CD4-positive, alpha-beta T cell (primary cell): Measurements from ENCODE around the gene TBC1D24. TPM values are rescaled to one million over a fixed set of nuclear protein-coding genes. Genes with fewer than 3 reads are reported as not detected.

Source experiments
- ATAC-seq: fragments of 200-7000 bp; cut with Tn5 transposase; one replicate; pipeline ENCODE4 v1.10.0; 2022; ENCODE audit warnings: mild to moderate bottlenecking; ENCODE audit not compliant: poor library complexity
- CTCF ChIA-PET: fragments of 350-600 bp; sonication (Branson Sonifier 250); formaldehyde crosslinking; loops from one replicate; lab custom pipeline; 2021; ENCODE audit warnings: antibody characterized with exemption, inconsistent platforms; lab: Charles Lee
- POLR2A ChIA-PET: fragments of 350-600 bp; sonication (Branson Sonifier 250); formaldehyde crosslinking; loops from one replicate; lab custom pipeline; 2021; ENCODE audit warnings: antibody characterized with exemption, inconsistent platforms; lab: Charles Lee
- DNase-seq, 14 experiments: peaks; one replicate each; pipeline ENCODE4 v3.0.0-alpha.2; 2013 to 2020; ENCODE audit warnings: mixed read lengths in 2 of 14
- H3K27ac ChIP-seq, 2 donors: one replicate each; pipeline versions ENCODE4 v1.5.1 to v1.7.0; 2013; ENCODE audit warnings: low read length in 2 of 2, low read depth in 1 of 2, mild to moderate bottlenecking in 1 of 2
- H3K27me3 ChIP-seq, 2 experiments: 1 replicate in 1 of 2; 2 replicates in 1 of 2; pipeline versions ENCODE4 v1.6.1 to v1.7.0; 2013; ENCODE audit warnings: low read length in 2 of 2, control low read depth in 1 of 2, mild to moderate bottlenecking in 1 of 2, moderate library complexity in 1 of 2; ENCODE audit not compliant: insufficient read depth in 2 of 2, control insufficient read depth in 1 of 2
- H3K36me3 ChIP-seq: one replicate; pipeline ENCODE4 v1.6.1; 2013; ENCODE audit warnings: low read length, control low read depth; ENCODE audit not compliant: insufficient read depth
- H3K4me1 ChIP-seq: one replicate; pipeline ENCODE4 v1.6.1; 2013; ENCODE audit warnings: low read length, control low read depth; ENCODE audit not compliant: insufficient read depth
- H3K4me3 ChIP-seq: one replicate; pipeline ENCODE4 v1.5.1; 2013; ENCODE audit warnings: mild to moderate bottlenecking, low read length, moderate library complexity
- H3K9me3 ChIP-seq, 2 experiments: 1 replicate in 1 of 2; 2 replicates in 1 of 2; pipeline versions ENCODE4 v1.6.1 to v1.7.0; 2013; ENCODE audit warnings: low read length in 2 of 2, mild to moderate bottlenecking in 2 of 2, control low read depth in 1 of 2, moderate library complexity in 1 of 2; ENCODE audit not compliant: control insufficient read depth in 1 of 2, insufficient read depth in 1 of 2
- H3K27ac Mint-ChIP-seq: one replicate; pipeline ENCODE4 v1.8.0; 2020; ENCODE audit warnings: mixed read lengths
- H3K27me3 Mint-ChIP-seq: one replicate; pipeline ENCODE4 v1.8.0; 2021; ENCODE audit warnings: mixed read lengths
- H3K36me3 Mint-ChIP-seq: one replicate; pipeline ENCODE4 v1.8.0; 2021; ENCODE audit warnings: low read depth, mixed read lengths
- H3K4me1 Mint-ChIP-seq: one replicate; pipeline ENCODE4 v1.8.0; 2021; ENCODE audit warnings: low read depth, mixed read lengths
- H3K4me3 Mint-ChIP-seq: one replicate; pipeline ENCODE4 v1.8.0; 2020; ENCODE audit warnings: mild to moderate bottlenecking, mixed read lengths
- H3K9me3 Mint-ChIP-seq: one replicate; pipeline ENCODE4 v1.8.0; 2020; ENCODE audit warnings: mixed read lengths
- intact Hi-C, 2 experiments: fragments of 100-400 bp; cut with DNase I in 1 of 2; cut with micrococcal nuclease in 1 of 2; formaldehyde crosslinking; loops; one replicate each; pipeline versions ENCODE4 v1.15.1 to v1.9.0; 2023 to 2025; cut with DNase I, micrococcal nuclease
- total RNA-seq, 174 experiments: library from RNA in 2 of 174; stranded (reverse) in 2 of 174; gene quantifications; one replicate each; pipeline ENCODE4 v1.2.3 and lab custom pipeline; 2021 to 2026
- TF ChIP-seq, protein P1 (sequence below): fragments of 200-600 bp; IDR thresholded peaks from one replicate; pipeline ENCODE4 v1.8.0; 2022; ENCODE audit warnings: antibody characterized with exemption, mild to moderate bottlenecking

TBC1D24 gene
- total RNA-seq, 2 experiments from 2014 or later = 1.2 to 2.1 TPM

DNA sequence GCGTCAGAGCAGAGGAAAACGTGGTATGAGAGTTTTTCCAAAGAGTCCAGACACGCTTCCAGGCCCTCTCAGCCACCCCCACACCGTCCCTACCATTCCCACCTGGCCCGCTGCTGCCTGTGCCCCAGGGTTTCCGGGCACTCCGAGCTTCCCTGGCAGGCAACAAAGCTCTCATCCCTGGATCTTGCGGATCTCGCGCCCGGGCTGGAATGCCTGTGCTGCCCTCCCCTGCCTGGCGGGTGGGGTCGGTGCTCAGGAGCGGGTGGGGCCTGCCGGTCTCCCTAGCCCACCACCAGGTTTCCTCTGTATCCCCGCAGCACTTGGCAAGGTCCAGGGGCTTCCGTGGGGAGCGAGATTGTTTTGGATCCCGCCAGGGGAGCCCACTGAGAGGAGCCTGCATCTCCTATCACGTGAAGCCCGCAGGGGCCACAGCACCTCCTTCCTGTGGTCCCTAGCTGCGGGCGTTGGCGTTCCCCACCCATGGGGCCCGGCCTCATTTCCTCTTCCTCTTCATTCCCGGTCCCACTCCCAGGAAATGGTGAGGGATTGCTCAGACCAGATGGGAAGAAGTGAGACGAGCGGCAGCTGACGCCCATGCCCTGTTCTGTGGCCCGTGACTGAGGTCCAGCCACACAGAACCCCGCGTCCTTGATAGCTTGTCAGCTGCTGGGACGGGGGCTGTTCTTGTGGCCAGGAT lies 11.0 kb downstream of the TBC1D24 start:
- Histone ChIP-seq H3K36me3 (no peaks in the 10 kb centered on the region), H3K27me3 (no peaks in the 10 kb centered on the region), H3K27ac (no peak overlapping the region), H3K4me3 (no peak overlapping the region), H3K4me1 (peaks cover 17% of the 10 kb centered on the region), H3K9me3 (no peaks in the 10 kb centered on the region)
- peak in 1 of 14 experiments; percentile 23 for DNase-seq
- Mint-ChIP-seq H3K27ac (no peak overlapping the region), H3K9me3 (no peaks in the 10 kb centered on the region), H3K4me3 (no peak overlapping the region), H3K36me3 (no peaks in the 10 kb centered on the region), H3K4me1 (peaks cover 12% of the 10 kb centered on the region), H3K27me3 (no peaks in the 10 kb centered on the region)
- ChIA-PET POLR2A (interaction anchor here (1.0 to 1.1 kb wide), 2 partner anchors 51 to 216 kb away, joined by 3 read pairs; partner anchors contain the start of gene PDPK1), CTCF (interaction anchor here (1.2 to 1.7 kb wide), 2 partner anchors 15 to 146 kb away, joined by 4 to 7 read pairs; partner anchors contain the start of gene ABCA3)
- intact Hi-C loops = loop anchor here (5.0 kb wide), 4 partner anchors 54 to 459 kb away; partner anchors contain the start of genes CASKIN1 (in 1 of the 2), CCNF (in 1 of the 2) and NHERF2 (in 1 of the 2)
- TF ChIP-seq, protein P1, sequence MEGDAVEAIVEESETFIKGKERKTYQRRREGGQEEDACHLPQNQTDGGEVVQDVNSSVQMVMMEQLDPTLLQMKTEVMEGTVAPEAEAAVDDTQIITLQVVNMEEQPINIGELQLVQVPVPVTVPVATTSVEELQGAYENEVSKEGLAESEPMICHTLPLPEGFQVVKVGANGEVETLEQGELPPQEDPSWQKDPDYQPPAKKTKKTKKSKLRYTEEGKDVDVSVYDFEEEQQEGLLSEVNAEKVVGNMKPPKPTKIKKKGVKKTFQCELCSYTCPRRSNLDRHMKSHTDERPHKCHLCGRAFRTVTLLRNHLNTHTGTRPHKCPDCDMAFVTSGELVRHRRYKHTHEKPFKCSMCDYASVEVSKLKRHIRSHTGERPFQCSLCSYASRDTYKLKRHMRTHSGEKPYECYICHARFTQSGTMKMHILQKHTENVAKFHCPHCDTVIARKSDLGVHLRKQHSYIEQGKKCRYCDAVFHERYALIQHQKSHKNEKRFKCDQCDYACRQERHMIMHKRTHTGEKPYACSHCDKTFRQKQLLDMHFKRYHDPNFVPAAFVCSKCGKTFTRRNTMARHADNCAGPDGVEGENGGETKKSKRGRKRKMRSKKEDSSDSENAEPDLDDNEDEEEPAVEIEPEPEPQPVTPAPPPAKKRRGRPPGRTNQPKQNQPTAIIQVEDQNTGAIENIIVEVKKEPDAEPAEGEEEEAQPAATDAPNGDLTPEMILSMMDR = no peak
- ATAC-seq = no peak

DNA sequence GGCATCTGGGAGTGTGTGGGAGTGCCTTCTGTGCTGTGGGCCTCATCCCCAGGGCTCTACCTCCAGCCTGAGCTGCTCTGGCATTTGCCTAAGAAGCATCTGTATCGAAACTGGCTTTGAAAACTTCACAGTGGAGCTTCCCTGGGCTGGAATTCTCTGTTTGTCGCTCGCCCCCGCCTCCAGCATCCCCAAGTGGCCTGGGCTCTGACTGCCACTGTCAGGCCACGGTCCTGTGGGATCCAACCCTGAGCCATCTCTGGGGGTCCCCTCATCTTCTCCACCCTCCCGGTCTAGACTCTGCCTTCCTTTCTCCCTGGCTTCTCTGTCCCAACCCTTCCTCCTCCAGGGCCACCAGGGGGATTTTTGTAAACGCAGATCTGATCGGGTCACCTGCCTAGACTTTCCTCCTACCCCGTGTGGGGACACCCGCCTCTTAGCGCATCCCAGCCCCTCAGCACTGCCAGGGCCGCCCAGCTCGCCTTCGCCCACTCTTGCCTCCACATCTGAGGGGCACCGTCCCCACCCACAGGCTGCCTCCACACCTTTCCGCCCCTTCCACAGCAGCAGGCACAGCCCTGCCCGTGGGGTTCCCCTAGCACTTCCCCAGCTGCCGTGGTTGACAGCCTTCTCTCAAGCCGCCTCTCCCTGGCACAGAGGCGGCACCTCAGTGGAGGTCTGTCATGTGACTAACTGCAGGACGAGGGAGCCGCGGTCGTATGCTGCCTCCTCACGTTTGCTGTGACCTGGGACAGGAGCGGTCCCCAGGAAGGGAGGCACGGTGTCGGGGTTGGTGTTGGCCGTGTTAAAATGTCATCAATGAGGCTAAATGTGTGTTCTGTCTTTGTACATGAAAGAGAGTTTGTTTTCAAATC lies 12.0 kb downstream of the TBC1D24 start:
- no peaks in the 10 kb centered on the region for H3K36me3 ChIP-seq
- H3K27ac ChIP-seq = no peak overlapping the region
- no peaks in the 10 kb centered on the region for H3K27me3 Mint-ChIP-seq

More for the DNA sequence above, 12.0 kb downstream of the TBC1D24 start:
- no peaks in the 10 kb centered on the region for H3K9me3 ChIP-seq
- no peaks in the 10 kb centered on the region for H3K36me3 Mint-ChIP-seq
- TF ChIP-seq, protein P1 = peak; percentile 65
- H3K27ac Mint-ChIP-seq = peak overlapping the region; percentile 61
- H3K9me3 Mint-ChIP-seq = no peaks in the 10 kb centered on the region
- H3K27me3 ChIP-seq = no peaks in the 10 kb centered on the region
- DNase-seq = peak; percentile 67 to 93 (median 79)
- peaks cover 17% of the 10 kb centered on the region for H3K4me1 ChIP-seq
- peak overlapping the region; percentile 13 for H3K4me3 Mint-ChIP-seq
- CTCF ChIA-PET = interaction anchor here (0.6 to 1.7 kb wide), 6 partner anchors 9 to 149 kb away, joined by 3 to 7 read pairs (median 4); partner anchors contain the start of genes ABCA3 and CCNF
- POLR2A ChIA-PET = interaction anchor here (1.0 to 1.9 kb wide), 4 partner anchors 12 to 292 kb away, joined by 3 to 5 read pairs (median 3); partner anchors contain the start of genes PDPK1 and TBC1D24
- intact Hi-C loops = loop anchor here (1.0 to 5.0 kb wide), 5 partner anchors 55 to 460 kb away; partner anchors contain the start of genes ABCA3 (in 2 of the 2), CASKIN1 (in 1 of the 2), CCNF (in 1 of the 2) and NHERF2 (in 1 of the 2)
- no peak overlapping the region for H3K4me3 ChIP-seq
- ATAC-seq = peak; percentile 99
- H3K4me1 Mint-ChIP-seq = peaks cover 12% of the 10 kb centered on the region
